CD4-positive, alpha-beta T cell treated with Interferon gamma for 1 hour (primary cell): ENCODE results near the gene TNFRSF21.
"Not testable (repeated sequence)": the region's sequence is repeated elsewhere in the genome, so short reads cannot be mapped to it uniquely, and the experiment has no call there.

Experiments used
- DNase-seq: peaks from one replicate; pipeline ENCODE4 v3.0.0-alpha.2; 2020

TNFRSF21 gene

DNA sequence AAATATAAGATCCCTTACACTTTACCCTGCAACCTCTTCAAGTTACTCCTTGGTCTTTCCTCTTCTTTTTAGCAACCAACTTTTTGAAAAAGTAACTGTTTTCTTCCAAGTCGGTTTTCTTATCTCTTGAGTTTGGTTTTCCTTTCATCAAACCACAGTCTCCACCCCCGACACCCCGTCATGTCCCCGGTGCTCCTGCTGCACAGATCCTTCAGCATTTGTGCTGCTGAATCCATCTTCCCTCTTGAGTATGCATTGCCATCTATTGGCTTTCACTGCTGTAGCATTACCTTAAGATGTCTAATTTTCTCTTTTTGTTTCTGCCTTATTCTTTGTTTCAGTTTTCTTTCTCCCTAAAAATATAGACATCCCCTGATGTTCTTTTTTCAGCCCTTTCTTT is 11.9 kb upstream of the TNFRSF21 start:
- DNase-seq = no peak

DNA sequence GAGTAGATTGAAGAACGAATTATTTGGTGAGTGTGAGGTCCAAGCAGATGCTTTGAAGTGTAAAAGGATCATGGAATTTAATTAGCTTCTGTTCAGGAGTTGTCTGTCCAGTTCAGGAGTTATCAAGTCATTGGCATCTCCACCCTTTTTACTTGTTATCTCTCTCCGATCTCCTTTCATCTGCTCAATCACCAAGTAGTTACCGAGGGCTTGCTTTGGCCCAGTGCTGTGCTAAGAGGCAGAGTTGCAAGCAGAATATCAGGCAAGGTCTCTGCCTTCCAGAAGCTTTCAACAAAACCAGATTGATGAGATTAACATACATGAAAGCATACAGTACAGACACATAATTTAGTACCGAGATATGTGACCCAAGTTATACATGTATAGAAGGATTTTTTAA is 10.2 kb upstream of the TNFRSF21 start:
- DNase-seq = no peak

DNA sequence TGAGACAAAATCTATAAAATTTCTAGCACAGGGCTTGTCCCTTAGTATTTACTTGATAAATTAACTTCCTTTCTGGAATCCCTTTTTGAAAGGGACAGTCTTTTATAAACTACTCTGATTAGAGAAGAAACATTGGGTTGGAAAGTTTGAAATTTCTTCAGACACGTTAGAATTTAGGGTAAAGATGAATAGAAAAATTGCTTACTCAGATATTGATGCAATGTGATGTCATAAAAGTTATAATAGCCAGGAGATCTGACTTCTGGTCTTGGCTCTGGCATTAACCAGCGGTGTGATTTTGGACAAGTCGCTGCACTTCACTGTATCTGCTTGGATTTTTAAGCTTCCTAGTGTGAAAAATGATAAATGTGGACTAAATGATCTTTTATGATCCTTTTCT is 9.7 kb upstream of the TNFRSF21 start:
- DNase-seq = no peak

- no peak for DNase-seq
These were observed 8.7 kb upstream of the TNFRSF21 start for GRCh38 chr6:47318236-47318989.

DNA sequence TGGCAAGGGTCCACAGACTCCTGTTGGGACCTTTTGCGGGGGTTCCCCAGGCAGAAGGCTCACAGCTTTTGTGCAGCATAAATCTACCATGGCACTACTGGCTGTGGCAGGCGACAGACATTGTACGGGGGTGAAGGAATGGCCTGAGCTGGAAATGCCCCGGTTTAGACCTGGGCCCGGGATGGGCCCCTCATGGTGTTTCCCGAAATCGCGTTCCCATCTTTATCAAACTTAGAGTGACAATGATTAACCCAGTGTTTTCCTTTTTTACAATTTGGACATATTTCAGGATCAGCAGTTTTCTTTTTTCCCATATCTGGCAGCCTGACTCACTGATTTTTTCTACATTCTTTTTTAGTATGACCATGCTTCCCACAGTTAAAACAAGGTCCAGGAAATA is 5.5 kb upstream of the TNFRSF21 start:
- DNase-seq = not testable (repeated sequence)

- no peak for DNase-seq
These were observed 401 bp upstream of the TNFRSF21 start for GRCh38 chr6:47310131-47310480.

GRCh38 chr6:47308552-47309290 is 984 bp downstream of the TNFRSF21 start:
- DNase-seq = no peak

GRCh38 chr6:47308198-47308517 is 1.5 kb downstream of the TNFRSF21 start:
- no peak for DNase-seq

DNA sequence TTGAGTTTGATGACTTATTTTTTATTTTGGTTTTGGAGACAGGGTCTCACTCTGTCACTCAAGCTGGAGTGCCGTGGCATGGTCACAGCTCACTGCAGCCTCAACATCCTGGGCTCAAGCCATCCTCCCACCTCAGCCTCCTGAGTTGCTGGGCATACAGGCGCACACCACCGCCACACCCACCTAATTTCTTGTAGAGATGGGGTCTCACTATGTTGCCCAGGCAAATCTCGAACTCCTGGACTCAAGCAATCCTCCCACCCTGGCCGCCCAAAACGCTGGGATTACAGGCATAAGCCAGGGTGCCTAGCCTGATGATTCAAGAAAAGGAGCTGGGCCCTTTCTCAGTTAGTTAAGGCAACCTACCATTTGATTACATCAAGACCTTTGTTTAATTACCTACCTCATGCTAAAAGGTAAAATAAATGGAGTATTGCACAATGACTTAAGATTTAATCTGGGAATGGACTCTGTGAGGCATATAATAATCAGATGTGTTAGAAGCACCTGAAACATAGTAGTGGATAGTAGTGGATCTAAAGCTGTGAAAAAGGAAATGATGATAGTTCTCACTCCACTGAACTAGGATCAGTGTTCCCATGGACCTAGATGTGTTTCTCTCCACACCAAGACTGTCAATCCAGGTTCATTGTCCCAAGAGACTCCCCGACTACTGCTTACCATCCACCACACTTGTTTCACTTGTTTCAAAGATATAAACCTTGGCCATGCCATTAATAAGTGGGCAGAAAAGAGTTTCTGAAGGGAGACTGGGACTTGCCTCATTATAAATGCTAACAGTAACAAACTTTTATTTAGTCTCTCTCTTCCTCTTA is 2.1 kb downstream of the TNFRSF21 start:
- no peak for DNase-seq

DNA sequence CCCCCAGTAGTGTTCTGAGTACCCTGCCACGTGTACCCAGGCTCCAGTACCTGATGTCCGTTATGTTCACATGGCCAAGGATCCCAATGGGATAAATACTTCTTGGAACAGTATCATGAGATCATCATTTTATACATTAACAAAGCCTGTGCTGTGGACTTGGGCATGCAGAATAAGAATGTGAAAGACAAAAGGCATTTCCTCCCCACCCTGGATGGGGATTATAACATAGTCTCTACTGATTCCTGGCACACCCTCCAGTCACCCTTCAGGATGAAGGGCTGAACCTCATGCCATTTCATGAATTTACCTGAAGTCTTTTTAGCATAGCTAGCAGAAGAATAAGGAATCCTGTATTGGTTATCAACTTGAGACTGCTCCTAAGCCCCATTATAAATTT is 2.8 kb downstream of the TNFRSF21 start:
- no peak for DNase-seq

DNA sequence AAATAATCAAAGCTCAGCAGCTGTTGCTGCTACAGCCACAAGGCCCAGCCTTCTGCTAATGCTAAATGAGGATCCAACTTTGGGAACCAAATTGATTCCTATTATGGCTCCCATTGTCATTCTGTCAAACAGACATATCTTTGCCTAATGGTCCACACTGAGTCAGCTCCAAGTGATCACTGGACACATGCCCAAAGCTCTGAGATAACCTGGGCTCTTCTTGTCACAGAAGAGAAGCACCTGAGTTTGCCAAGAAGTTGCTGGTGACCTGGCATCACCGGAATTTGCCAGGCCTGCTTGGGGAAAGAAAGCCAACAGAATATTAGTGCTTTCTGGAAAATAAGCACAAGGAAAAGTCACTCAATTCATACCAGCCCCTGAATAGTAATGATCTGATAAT is 5.8 kb downstream of the TNFRSF21 start:
- DNase-seq = no peak

DNA sequence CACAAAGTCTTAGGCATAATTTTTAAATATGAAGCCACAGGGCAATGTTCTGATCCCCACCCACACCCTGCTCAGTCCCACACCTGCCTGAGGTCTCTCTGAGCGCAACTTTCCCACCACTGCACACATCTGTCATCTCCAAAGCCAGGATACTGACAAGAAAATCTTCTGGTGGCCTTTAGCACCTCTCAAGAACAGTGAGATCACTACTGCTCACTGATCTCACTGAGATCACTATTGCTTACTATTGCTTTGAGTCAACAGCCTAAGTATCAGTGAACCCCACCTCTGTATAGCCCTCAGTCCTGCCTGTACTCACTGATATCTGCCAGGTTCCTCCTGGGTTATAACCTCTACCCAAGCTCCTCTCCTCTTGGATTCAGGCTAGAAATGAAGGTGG is 6.4 kb downstream of the TNFRSF21 start:
- DNase-seq = no peak

- DNase-seq = no peak
These were observed 7.7 kb downstream of the TNFRSF21 start for GRCh38 chr6:47302043-47302442.

GRCh38 chr6:47301441-47301840 is 8.3 kb downstream of the TNFRSF21 start:
- no peak for DNase-seq

DNA sequence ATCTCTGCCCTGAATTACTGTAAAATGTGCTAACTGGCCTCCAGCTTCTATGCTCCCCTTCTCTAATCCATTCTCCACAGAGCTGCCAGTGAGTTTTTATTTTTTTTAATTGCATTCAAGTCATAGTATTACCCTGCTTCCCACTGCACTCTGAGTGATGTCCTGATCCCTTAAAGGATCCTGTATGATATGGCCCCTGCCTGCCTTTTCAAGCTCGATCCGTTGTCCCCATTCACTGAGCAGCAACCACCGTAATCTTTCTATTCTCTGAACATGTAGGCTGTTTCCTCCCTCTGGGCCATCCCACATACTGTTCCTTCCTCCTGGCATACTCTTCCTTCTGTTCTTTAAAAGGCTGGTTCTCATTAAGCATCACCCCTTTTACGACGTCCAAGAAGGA is 9.3 kb downstream of the TNFRSF21 start:
- DNase-seq = no peak

DNA sequence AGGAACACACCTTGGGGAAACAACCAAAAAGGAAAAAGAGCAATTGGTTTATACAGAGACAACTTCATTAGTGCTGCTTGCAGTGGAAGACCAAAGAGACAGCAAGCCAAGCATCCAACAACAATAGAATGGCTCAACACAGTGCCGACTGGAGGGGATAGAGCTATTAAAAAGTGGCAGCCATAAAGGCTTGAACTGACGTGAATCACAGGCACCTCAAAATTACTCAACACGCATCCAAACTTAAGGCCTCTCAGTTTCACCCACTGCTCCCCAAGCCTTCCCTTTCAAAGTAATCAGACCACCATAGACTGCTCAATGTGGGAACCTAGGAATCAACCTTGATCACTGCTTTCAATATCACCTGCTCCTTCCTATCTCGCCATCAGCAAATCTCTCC is 9.7 kb downstream of the TNFRSF21 start:
- no peak for DNase-seq

DNA sequence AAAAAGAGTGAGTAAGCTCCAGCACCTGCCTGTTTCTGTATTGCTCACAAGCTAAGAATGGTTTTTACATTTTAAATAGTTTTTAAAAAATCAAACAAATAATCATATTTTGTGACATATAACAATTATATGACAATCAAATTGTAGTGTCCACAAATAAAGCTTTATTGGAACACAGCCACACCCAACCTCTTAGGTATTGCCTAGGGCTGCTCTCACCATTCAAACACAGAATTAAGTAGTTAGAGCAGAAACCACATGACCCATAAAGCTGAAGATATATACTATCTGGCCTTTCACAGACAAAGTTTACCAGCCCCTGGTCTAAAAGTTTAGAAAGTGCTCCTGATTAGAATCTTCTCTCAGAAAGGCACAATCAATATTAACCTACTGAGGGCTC is 11.2 kb downstream of the TNFRSF21 start:
- DNase-seq = no peak

GRCh38 chr6:47294990-47295389 is 14.7 kb downstream of the TNFRSF21 start:
- no peak for DNase-seq

DNA sequence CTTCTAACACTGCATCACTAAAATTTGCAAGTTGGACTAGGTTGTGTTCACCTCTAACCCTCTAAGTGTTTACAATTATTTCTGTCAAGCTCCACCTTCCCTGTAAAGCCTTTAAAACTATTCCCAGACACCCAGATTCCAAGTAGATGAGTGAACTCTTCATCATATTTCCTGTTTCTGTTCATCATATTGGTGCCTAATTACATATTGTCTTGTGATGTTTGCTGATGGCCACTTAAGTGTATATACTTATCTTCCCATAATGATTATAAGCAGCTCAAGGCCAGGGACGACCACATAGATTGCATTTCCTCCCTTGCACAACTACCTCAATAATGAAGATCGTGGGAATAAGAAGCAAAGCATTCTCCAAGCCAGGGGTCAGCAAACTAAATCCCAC is 16.8 kb downstream of the TNFRSF21 start:
- DNase-seq = no peak

- no peak for DNase-seq
These were observed 17.7 kb downstream of the TNFRSF21 start for GRCh38 chr6:47292027-47292426.

DNA sequence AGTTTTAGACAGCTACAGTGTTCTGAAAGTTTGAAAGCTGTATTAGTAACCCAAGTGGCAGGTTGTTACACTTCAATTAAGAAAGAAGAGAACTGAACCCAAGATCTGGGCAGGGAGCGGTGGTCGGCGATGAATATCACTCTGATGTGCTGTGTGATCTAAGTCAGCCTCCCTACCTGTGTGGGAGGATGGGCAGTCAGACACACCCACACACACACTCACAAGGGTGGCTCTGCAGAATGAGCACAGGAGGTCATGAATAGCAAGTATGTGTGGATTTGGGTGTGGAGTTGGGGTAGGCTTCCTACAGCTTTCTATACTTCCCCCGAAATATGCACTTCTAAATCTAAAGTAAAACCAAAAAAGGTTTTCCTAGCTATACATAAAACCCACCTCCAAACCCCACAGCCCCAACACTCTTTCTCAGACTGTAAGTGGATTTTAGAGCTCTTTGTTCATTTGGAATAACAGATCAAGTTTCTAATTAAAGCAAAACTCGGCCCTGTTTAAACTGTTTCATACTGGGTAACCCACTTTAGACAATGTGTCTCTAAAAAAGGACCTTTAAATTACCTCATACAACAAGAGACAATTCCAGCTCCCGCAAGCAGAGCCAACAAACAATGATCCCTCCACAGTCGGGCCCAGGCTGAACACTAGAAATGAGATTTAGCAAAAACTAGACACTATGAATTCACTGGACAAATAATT is 19.4 kb downstream of the TNFRSF21 start:
- no peak for DNase-seq

GRCh38 chr6:47288267-47289090 is 21.2 kb downstream of the TNFRSF21 start:
- no peak for DNase-seq
